Stimulated activated CD8-positive, alpha-beta memory T cell treated with anti-CD3 and anti-CD28 coated beads, Interleukin-12 subunit alpha, Interleukin-12 subunit beta, amount 100 ng/mL, for 24 hours (primary cell): ENCODE measurements around the gene CARNS1.

Source experiments
- DNase-seq: peaks from one replicate; pipeline ENCODE4 v3.0.0-alpha.2; 2020; ENCODE audit errors: extremely low read depth

The CARNS1 gene

GRCh38 chr11:67415501-67416304 lies at the start of gene CARNS1:
Gene CARNS1, plus strand, starts transcription at chr11:67415678. Its CDS starts 522 bp downstream, at chr11:67416200.
- no peak for DNase-seq

- DNase-seq = no peak
Observed at GRCh38 chr11:67365736-67366444, 49.6 kb upstream of the CARNS1 start.

- no peak for DNase-seq
Observed at GRCh38 chr11:67366546-67366945, 48.9 kb upstream of the CARNS1 start.

- no peak for DNase-seq
Observed at GRCh38 chr11:67366961-67367760, 48.3 kb upstream of the CARNS1 start.

GRCh38 chr11:67367761-67368227 lies 47.7 kb upstream of the CARNS1 start:
- DNase-seq = no peak

GRCh38 chr11:67368621-67369020 lies 46.9 kb upstream of the CARNS1 start:
- DNase-seq = no peak

GRCh38 chr11:67369275-67369674 lies 46.2 kb upstream of the CARNS1 start:
- no peak for DNase-seq

- DNase-seq = no peak
Observed at GRCh38 chr11:67369801-67370284, 45.6 kb upstream of the CARNS1 start.

- DNase-seq = no peak
Observed at GRCh38 chr11:67370351-67371076, 45.0 kb upstream of the CARNS1 start.

GRCh38 chr11:67371189-67371910 lies 44.1 kb upstream of the CARNS1 start:
- DNase-seq = no peak

- DNase-seq = no peak
Observed at GRCh38 chr11:67371911-67372320, 43.6 kb upstream of the CARNS1 start.

- no peak for DNase-seq
Observed at GRCh38 chr11:67372321-67372992, 43.0 kb upstream of the CARNS1 start.

GRCh38 chr11:67372993-67373647 lies 42.4 kb upstream of the CARNS1 start, which contains the start of gene CLCF1:
Gene CLCF1, minus strand, starts transcription at chr11:67373598. Its CDS starts 59 bp downstream, at chr11:67373539.
- no peak for DNase-seq

GRCh38 chr11:67373648-67374570 lies 41.6 kb upstream of the CARNS1 start:
- no peak for DNase-seq

GRCh38 chr11:67374571-67375281 lies 40.8 kb upstream of the CARNS1 start:
- no peak for DNase-seq

- no peak for DNase-seq
Observed at GRCh38 chr11:67375320-67376055, 40.0 kb upstream of the CARNS1 start.
